Esophagus squamous epithelium (tissue), 5 donors: ENCODE measurements around the gene AK3. TPM values are rescaled to one million over a fixed set of nuclear protein-coding genes. Genes with fewer than 3 reads are reported as not detected.

Experiments used
- DNase-seq: peaks from one replicate; lab custom pipeline; 2025; lab: John Stamatoyannopoulos, UW
- H3K27ac ChIP-seq, 4 donors: fragments of 200-600 bp; sonication (generic); one replicate each; pipeline ENCODE4 v1.5.1; 2016 to 2019; ENCODE audit warnings: mild to moderate bottlenecking in 1 of 4
- H3K27me3 ChIP-seq, 4 donors: fragments of 200-600 bp; sonication (generic); 1 replicate in 3 of 4; 2 replicates in 1 of 4; pipeline versions ENCODE4 v1.5.1 to v1.6.0; 2017 to 2021; ENCODE audit warnings: antibody characterized with exemption in 1 of 4
- H3K36me3 ChIP-seq, 3 donors: fragments of 200-600 bp; sonication (generic); one replicate each; pipeline ENCODE4 v1.5.1; 2016 to 2019
- H3K4me1 ChIP-seq, 3 donors: fragments of 200-600 bp; sonication (generic); one replicate each; pipeline ENCODE4 v1.5.1; 2017 to 2019
- H3K4me3 ChIP-seq, 4 donors: fragments of 200-600 bp; sonication (generic); 1 replicate in 3 of 4; 2 replicates in 1 of 4; pipeline ENCODE4 v1.5.1; 2016 to 2019; ENCODE audit warnings: mild to moderate bottlenecking in 2 of 4, moderate library complexity in 1 of 4
- H3K9me3 ChIP-seq, 3 donors: fragments of 200-600 bp; sonication (generic); one replicate each; pipeline ENCODE4 v1.5.1; 2016 to 2019
- CTCF ChIP-seq, 6 experiments: fragments of 450-650 bp in 4 of 6; fragments of 200-600 bp in 2 of 6; sonication (generic) in 2 of 6; IDR thresholded peaks; one replicate each; pipeline ENCODE4 v1.5.1; 2016 to 2019; ENCODE audit warnings: antibody characterized with exemption in 6 of 6, mild to moderate bottlenecking in 4 of 6, moderate library complexity in 4 of 6
- POLR2A ChIP-seq, 4 donors: fragments of 450-650 bp; IDR thresholded peaks; one replicate each; pipeline ENCODE4 v1.6.1; 2017; ENCODE audit warnings: antibody characterized with exemption in 4 of 4, mild to moderate bottlenecking in 4 of 4, moderate library complexity in 3 of 4
- WGBS, 2 donors: methylation state at CpG; one replicate each; pipeline ENCODE4 v1.1.5; 2018; 5-methylcytosine and 5-hydroxymethylcytosine counted together
- intact Hi-C: fragments of 100-400 bp; cut with DNase I; formaldehyde crosslinking; loops from one replicate; pipeline ENCODE4 v1.15.0; 2022
- total RNA-seq, 4 donors: library from RNA; depleted of rRNA; stranded (reverse); fragments of >200 nt; gene quantifications; one replicate each; pipeline ENCODE4 v1.1.0, GENCODE V29; 2016
- donor health status: DM: yes; HTN: yes; CAD: no.

Gene AK3
- total RNA-seq, 4 donors from 2014 or later, result 47.8 to 104 (median 81.2) TPM

GRCh38 chr9:4714266-4715016 is 26.6 kb downstream of the AK3 start:
- no peak for DNase-seq
- H3K27me3 ChIP-seq, result no peaks in the 10 kb centered on the region
- no peaks in the 10 kb centered on the region for H3K4me1 ChIP-seq
- H3K36me3 ChIP-seq, result peaks cover 10 to 97% (median 16%) of the 10 kb centered on the region in 3 donors
- no peak for TF ChIP-seq POLR2A (IDR thresholded peaks at IDR 0.05)
- TF ChIP-seq CTCF (IDR thresholded peaks at IDR 0.05), result no peak
- H3K4me3 ChIP-seq, result no peak overlapping the region
- 82 to 87% methylated on average over 9 of the region's 9 CpGs for WGBS, 2 donors
- no peaks in the 10 kb centered on the region for H3K9me3 ChIP-seq
- intact Hi-C loops, result no loop called here
- no peak overlapping the region for H3K27ac ChIP-seq

- H3K27ac ChIP-seq, result no peak overlapping the region
- TF ChIP-seq POLR2A (IDR thresholded peaks at IDR 0.05) (no peak), CTCF (IDR thresholded peaks at IDR 0.05) (no peak)
- no peaks in the 10 kb centered on the region for H3K9me3 ChIP-seq
- intact Hi-C loops, result no loop called here
- H3K36me3 ChIP-seq, result peaks cover 10 to 96% (median 16%) of the 10 kb centered on the region in 3 donors
- 52 to 75% methylated on average over 7 of the region's 7 CpGs for WGBS, 2 donors
- DNase-seq, result no peak
- no peaks in the 10 kb centered on the region for H3K4me1 ChIP-seq
- H3K27me3 ChIP-seq, result no peaks in the 10 kb centered on the region
- no peak overlapping the region for H3K4me3 ChIP-seq
Observed at GRCh38 chr9:4713849-4714248, 27.2 kb downstream of the AK3 start.

- TF ChIP-seq POLR2A (IDR thresholded peaks at IDR 0.05) (no peak), CTCF (IDR thresholded peaks at IDR 0.05) (no peak)
- intact Hi-C loops, result no loop called here
- H3K4me1 ChIP-seq, result peaks cover 0 to 8% (median 0%) of the 10 kb centered on the region in 3 donors
- H3K9me3 ChIP-seq, result no peaks in the 10 kb centered on the region
- DNase-seq, result no peak
- peaks cover 0 to 83% (median 3%) of the 10 kb centered on the region in 3 donors for H3K36me3 ChIP-seq
- no peak overlapping the region for H3K4me3 ChIP-seq
- no peak overlapping the region for H3K27ac ChIP-seq
- no peaks in the 10 kb centered on the region for H3K27me3 ChIP-seq
Observed at GRCh38 chr9:4709380-4709779, 31.6 kb downstream of the AK3 start.

- intact Hi-C loops, result no loop called here
- Histone ChIP-seq H3K27ac (no peak overlapping the region), H3K27me3 (no peaks in the 10 kb centered on the region), H3K4me3 (no peak overlapping the region), H3K4me1 (peaks cover 0 to 8% (median 0%) of the 10 kb centered on the region in 3 donors), H3K36me3 (peaks cover 0 to 83% (median 6%) of the 10 kb centered on the region in 3 donors), H3K9me3 (no peaks in the 10 kb centered on the region)
- WGBS, 2 donors, result 58 to 62% methylated on average over 4 of the region's 4 CpGs
- DNase-seq, result no peak
- no peak for TF ChIP-seq POLR2A (IDR thresholded peaks at IDR 0.05)
- TF ChIP-seq CTCF (IDR thresholded peaks at IDR 0.05), result no peak
Observed at GRCh38 chr9:4706971-4707622, 33.9 kb downstream of the AK3 start.

GRCh38 chr9:4706021-4706420 is 35.0 kb downstream of the AK3 start:
- intact Hi-C loops, result no loop called here
- H3K4me1 ChIP-seq, result peaks cover 0 to 8% (median 3%) of the 10 kb centered on the region in 3 donors
- WGBS, 2 donors, result 45 to 54% methylated on average over 2 of the region's 2 CpGs
- no peak for TF ChIP-seq POLR2A (IDR thresholded peaks at IDR 0.05)
- peaks cover 0 to 81% (median 5%) of the 10 kb centered on the region in 3 donors for H3K36me3 ChIP-seq
- no peaks in the 10 kb centered on the region for H3K9me3 ChIP-seq
- H3K27me3 ChIP-seq, result no peaks in the 10 kb centered on the region
- no peak for DNase-seq
- no peak overlapping the region for H3K4me3 ChIP-seq
- H3K27ac ChIP-seq, result no peak overlapping the region
